ENCODE measurements around the gene NPFFR2. TPM values are rescaled to one million over a fixed set of nuclear protein-coding genes. Genes with fewer than 3 reads are reported as not detected.
A peak's percentile ranks its signal among the peaks of the same experiment; 100 is the strongest.
"Not testable (repeated sequence)": the region's sequence is repeated elsewhere in the genome, so short reads cannot be mapped to it uniquely, and the experiment has no call there.

Gene NPFFR2
- total and polyA plus RNA-seq, 2 experiments from 2014 or later, result 0.28 to 2.9 TPM

- Mint-ChIP-seq H3K9me3 (peaks cover 21% of the 10 kb centered on the region), H3K4me3 (peak overlapping the region; percentile 46; the same call in 1 of the 3 replicates), H3K4me1 (peaks cover 37% of the 10 kb centered on the region), H3K36me3 (ENCODE audit: low read depth) (peaks cover 39% of the 10 kb centered on the region), H3K27ac (peak overlapping the region; percentile 91)
- not testable (repeated sequence) for H3K9me2 ChIP-seq (ENCODE audit: insufficient read depth); H3K36me3 ChIP-seq (ENCODE audit: insufficient read depth); ATAC-seq; H3F3A ChIP-seq (replicated peaks; ENCODE audit: low read depth); H3K27me3 Mint-ChIP-seq (ENCODE audit: insufficient read depth, low read depth, poor library complexity); H3K79me2 ChIP-seq (replicated peaks; ENCODE audit: insufficient read depth); H3K27me3 ChIP-seq (ENCODE audit: insufficient read depth); H2AFZ ChIP-seq; H4K20me1 ChIP-seq (replicated peaks; ENCODE audit: insufficient read depth)
- Histone ChIP-seq H3K4me1 (ENCODE audit: insufficient read depth) (peaks cover 32% of the 10 kb centered on the region), H3K4me3 (peak overlapping the region; percentile 36), H3K4me2 (peak overlapping the region; percentile 46), H3K27ac (ENCODE audit: low read depth) (peak overlapping the region; percentile 88)
- TF ChIP-seq CREB1 (CRISPR knock-in tag; IDR thresholded peaks at IDR 0.05; ENCODE audit: low read depth), result 0 out of 2 replicates have a peak, but pooled peaks have one; percentile 34
- peak; percentile 39 for DNase-seq (ENCODE audit: low spot score)
Measured at GRCh38 chr4:72153634-72154033, 121.8 kb downstream of the NPFFR2 start.

DNA sequence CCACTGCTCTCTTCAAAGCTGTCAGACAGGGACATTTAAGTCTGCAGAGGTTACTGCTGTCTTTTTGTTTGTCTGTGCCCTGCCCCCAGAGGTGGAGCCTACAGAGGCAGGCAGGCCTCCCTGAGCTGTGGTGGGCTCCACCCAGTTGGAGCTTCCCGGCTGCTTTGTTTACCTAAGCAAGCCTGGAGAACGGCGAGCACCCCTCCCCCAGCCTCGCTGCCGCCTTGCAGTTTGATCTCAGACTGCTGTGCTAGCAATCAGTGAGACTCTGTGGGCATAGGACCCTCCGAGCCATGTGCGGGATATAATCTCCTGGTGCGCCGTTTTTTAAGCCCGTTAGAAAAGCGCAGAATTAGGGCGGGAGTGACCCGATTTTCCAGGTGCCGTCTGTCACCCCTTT is 137.5 kb downstream of the NPFFR2 start:
- Histone ChIP-seq H3K9me2 (ENCODE audit: insufficient read depth) (peaks cover 11% of the 10 kb centered on the region; the same call in 1 of the 2 replicates), H3K36me3 (ENCODE audit: insufficient read depth) (peaks cover 12% of the 10 kb centered on the region), H3K4me1 (ENCODE audit: insufficient read depth) (peaks cover 26% of the 10 kb centered on the region)
- not testable (repeated sequence) for H3K27ac ChIP-seq (ENCODE audit: low read depth); H2AFZ ChIP-seq; H3K27me3 ChIP-seq (ENCODE audit: insufficient read depth); H3K27me3 Mint-ChIP-seq (ENCODE audit: insufficient read depth, low read depth, poor library complexity); H3F3A ChIP-seq (replicated peaks; ENCODE audit: low read depth); H3K4me3 Mint-ChIP-seq; H4K20me1 ChIP-seq (replicated peaks; ENCODE audit: insufficient read depth); DNase-seq (ENCODE audit: low spot score); ATAC-seq; H3K79me2 ChIP-seq (replicated peaks; ENCODE audit: insufficient read depth); H3K27ac Mint-ChIP-seq; H3K4me3 ChIP-seq; H3K4me2 ChIP-seq
- peaks cover 20% of the 10 kb centered on the region for H3K4me1 Mint-ChIP-seq
- peaks cover 64% of the 10 kb centered on the region for H3K9me3 Mint-ChIP-seq
- peaks cover 77% of the 10 kb centered on the region for H3K36me3 Mint-ChIP-seq (ENCODE audit: low read depth)

DNA sequence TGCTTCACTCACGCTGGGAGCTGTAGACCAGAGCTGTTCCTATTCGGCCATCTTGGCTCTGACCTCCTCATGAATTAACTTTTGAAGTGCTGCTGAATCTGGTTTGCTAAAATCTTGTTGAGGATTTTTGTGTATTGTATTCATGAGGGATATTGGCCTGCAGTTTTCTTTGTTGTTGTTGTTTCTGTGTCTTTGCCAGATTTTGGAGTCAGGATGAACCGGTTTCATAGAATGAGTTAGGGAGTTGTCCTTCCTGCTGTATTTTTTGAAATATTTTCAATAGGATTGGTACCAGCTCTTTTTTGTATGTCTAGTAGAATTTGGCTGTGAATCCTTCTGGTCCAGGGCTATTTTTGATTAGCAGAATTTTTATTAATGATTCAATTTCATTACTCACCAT is 138.1 kb downstream of the NPFFR2 start:
- Mint-ChIP-seq H3K9me3 (peaks cover 64% of the 10 kb centered on the region), H3K4me3 (no peak overlapping the region)
- H3K4me3 ChIP-seq, result no peak overlapping the region
- TF ChIP-seq EZH2 (IDR thresholded peaks at IDR 0.05; ENCODE audit: low read depth, unreplicated experiment), result no peak
- no peak for TF ChIP-seq ZNF331 (CRISPR knock-in tag; IDR thresholded peaks at IDR 0.05; ENCODE audit: low read depth)
- TF ChIP-seq POLR2AphosphoS5 (IDR thresholded peaks at IDR 0.05; ENCODE audit: low read depth), result no peak
- TF ChIP-seq STAT1 (IDR thresholded peaks at IDR 0.05; ENCODE audit: unreplicated experiment), result no peak
- TF ChIP-seq, protein P1, sequence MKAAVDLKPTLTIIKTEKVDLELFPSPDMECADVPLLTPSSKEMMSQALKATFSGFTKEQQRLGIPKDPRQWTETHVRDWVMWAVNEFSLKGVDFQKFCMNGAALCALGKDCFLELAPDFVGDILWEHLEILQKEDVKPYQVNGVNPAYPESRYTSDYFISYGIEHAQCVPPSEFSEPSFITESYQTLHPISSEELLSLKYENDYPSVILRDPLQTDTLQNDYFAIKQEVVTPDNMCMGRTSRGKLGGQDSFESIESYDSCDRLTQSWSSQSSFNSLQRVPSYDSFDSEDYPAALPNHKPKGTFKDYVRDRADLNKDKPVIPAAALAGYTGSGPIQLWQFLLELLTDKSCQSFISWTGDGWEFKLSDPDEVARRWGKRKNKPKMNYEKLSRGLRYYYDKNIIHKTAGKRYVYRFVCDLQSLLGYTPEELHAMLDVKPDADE (IDR thresholded peaks at IDR 0.05), result no peak
- TF ChIP-seq, protein P2, sequence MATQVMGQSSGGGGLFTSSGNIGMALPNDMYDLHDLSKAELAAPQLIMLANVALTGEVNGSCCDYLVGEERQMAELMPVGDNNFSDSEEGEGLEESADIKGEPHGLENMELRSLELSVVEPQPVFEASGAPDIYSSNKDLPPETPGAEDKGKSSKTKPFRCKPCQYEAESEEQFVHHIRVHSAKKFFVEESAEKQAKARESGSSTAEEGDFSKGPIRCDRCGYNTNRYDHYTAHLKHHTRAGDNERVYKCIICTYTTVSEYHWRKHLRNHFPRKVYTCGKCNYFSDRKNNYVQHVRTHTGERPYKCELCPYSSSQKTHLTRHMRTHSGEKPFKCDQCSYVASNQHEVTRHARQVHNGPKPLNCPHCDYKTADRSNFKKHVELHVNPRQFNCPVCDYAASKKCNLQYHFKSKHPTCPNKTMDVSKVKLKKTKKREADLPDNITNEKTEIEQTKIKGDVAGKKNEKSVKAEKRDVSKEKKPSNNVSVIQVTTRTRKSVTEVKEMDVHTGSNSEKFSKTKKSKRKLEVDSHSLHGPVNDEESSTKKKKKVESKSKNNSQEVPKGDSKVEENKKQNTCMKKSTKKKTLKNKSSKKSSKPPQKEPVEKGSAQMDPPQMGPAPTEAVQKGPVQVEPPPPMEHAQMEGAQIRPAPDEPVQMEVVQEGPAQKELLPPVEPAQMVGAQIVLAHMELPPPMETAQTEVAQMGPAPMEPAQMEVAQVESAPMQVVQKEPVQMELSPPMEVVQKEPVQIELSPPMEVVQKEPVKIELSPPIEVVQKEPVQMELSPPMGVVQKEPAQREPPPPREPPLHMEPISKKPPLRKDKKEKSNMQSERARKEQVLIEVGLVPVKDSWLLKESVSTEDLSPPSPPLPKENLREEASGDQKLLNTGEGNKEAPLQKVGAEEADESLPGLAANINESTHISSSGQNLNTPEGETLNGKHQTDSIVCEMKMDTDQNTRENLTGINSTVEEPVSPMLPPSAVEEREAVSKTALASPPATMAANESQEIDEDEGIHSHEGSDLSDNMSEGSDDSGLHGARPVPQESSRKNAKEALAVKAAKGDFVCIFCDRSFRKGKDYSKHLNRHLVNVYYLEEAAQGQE (IDR thresholded peaks at IDR 0.05; ENCODE audit: unreplicated experiment), result no peak
- TF ChIP-seq, protein P3, sequence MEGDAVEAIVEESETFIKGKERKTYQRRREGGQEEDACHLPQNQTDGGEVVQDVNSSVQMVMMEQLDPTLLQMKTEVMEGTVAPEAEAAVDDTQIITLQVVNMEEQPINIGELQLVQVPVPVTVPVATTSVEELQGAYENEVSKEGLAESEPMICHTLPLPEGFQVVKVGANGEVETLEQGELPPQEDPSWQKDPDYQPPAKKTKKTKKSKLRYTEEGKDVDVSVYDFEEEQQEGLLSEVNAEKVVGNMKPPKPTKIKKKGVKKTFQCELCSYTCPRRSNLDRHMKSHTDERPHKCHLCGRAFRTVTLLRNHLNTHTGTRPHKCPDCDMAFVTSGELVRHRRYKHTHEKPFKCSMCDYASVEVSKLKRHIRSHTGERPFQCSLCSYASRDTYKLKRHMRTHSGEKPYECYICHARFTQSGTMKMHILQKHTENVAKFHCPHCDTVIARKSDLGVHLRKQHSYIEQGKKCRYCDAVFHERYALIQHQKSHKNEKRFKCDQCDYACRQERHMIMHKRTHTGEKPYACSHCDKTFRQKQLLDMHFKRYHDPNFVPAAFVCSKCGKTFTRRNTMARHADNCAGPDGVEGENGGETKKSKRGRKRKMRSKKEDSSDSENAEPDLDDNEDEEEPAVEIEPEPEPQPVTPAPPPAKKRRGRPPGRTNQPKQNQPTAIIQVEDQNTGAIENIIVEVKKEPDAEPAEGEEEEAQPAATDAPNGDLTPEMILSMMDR (conservative IDR thresholded peaks at IDR 0.05; ENCODE audit: low read depth in 2 of 2), result no peak
- no peak for TF ChIP-seq CREB1 (CRISPR knock-in tag; IDR thresholded peaks at IDR 0.05; ENCODE audit: low read depth)
- TF ChIP-seq EZH2phosphoT487 (IDR thresholded peaks at IDR 0.05; ENCODE audit: unreplicated experiment), result no peak
- TF ChIP-seq JUNB (IDR thresholded peaks at IDR 0.05; ENCODE audit: unreplicated experiment), result no peak
- TF ChIP-seq ZNF114 (CRISPR knock-in tag; IDR thresholded peaks at IDR 0.05), result no peak
- no peak for TF ChIP-seq NANOG (IDR thresholded peaks at IDR 0.05; ENCODE audit: borderline replicate concordance)

More for the DNA sequence above, 138.1 kb downstream of the NPFFR2 start:
- no peaks in the 10 kb centered on the region for H3F3A ChIP-seq (replicated peaks; ENCODE audit: low read depth)
- Mint-ChIP-seq H3K27ac (no peak overlapping the region), H3K27me3 (ENCODE audit: insufficient read depth, low read depth, poor library complexity) (peaks cover 6% of the 10 kb centered on the region), H3K4me1 (peaks cover 20% of the 10 kb centered on the region), H3K36me3 (ENCODE audit: low read depth) (peaks cover 77% of the 10 kb centered on the region)
- H2AFZ ChIP-seq, result no peak overlapping the region
- peaks cover 11% of the 10 kb centered on the region; the same call in 1 of the 2 replicates for H3K9me2 ChIP-seq (ENCODE audit: insufficient read depth)
- H3K27ac ChIP-seq (ENCODE audit: low read depth), result no peak overlapping the region
- no peak for ATAC-seq
- H3K27me3 ChIP-seq (ENCODE audit: insufficient read depth), result no peaks in the 10 kb centered on the region
- no peak overlapping the region for H3K4me2 ChIP-seq
- peaks cover 26% of the 10 kb centered on the region for H3K4me1 ChIP-seq (ENCODE audit: insufficient read depth)
- H3K79me2 ChIP-seq (replicated peaks; ENCODE audit: insufficient read depth), result no peaks in the 10 kb centered on the region
- H3K36me3 ChIP-seq (ENCODE audit: insufficient read depth), result peaks cover 12% of the 10 kb centered on the region
- DNase-seq (ENCODE audit: low spot score), result no peak
- no peaks in the 10 kb centered on the region for H4K20me1 ChIP-seq (replicated peaks; ENCODE audit: insufficient read depth)

All from GM23338 (cell line).